ENCODE results near the gene TNFRSF14. TPM values are rescaled to one million over a fixed set of nuclear protein-coding genes. Genes with fewer than 3 reads are reported as not detected.
A peak's percentile ranks its signal among the peaks of the same experiment; 100 is the strongest.

Gene TNFRSF14
- total and polyA plus RNA-seq, 2 of the 13 experiments (the other 11 are each of a cell fraction or from before 2014, with no cell fraction given) = 11.9 to 49.9 TPM

DNA sequence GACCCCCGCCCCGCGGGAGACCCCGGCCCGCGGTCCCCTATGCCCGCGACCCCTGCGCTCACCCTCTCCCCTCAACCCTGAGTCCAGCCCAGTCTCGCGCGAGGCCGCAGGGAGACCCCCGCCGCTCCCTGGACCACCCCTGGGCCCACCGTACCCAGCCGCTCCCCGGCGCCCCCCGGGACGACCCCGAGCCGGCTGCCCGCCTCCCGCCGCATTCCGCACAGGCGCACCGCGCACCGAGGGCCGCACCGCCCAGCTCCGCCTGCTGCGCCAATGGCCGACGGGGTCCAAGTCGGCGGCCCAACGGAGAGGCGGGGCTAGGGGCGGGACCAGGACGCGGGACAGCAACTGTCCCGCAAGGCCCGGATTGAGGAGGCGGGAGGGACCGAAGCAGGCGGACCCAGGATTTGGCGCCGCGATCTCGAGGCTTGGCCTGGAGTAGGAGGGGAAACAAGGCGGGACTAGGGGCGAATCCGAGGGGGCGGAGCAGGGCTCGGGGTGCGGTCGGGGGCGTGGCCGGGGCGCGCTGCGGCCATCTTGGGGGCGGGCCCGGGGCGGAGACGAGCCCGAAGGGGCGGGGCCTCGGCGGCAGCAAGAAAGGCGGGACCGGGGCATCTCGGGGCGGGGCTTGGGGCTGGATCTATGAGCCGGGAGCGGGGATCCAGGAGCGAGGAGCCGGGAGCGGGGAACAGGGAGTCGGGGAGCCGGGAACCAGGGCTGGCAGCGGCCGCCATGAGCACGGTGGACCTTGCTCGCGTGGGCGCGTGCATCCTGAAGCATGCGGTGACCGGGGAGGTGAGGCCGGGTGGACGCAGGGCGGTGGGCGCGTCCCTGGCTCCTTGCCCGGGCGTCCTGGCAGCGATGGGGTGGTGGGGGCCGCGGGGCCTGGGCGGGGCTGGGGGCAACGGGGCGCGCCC is 30.2 kb downstream of the TNFRSF14 start, which contains the start of gene PRXL2B (continued):
- TF ChIP-seq, protein P1, sequence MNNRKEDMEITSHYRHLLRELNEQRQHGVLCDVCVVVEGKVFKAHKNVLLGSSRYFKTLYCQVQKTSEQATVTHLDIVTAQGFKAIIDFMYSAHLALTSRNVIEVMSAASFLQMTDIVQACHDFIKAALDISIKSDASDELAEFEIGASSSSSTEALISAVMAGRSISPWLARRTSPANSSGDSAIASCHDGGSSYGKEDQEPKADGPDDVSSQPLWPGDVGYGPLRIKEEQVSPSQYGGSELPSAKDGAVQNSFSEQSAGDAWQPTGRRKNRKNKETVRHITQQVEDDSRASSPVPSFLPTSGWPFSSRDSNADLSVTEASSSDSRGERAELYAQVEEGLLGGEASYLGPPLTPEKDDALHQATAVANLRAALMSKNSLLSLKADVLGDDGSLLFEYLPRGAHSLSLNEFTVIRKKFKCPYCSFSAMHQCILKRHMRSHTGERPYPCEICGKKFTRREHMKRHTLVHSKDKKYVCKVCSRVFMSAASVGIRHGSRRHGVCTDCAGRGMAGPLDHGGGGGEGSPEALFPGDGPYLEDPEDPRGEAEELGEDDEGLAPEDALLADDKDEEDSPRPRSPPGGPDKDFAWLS (CRISPR knock-in tag; IDR thresholded peaks at IDR 0.05; ENCODE audit: borderline replicate concordance) = no peak
- TF ChIP-seq JUND (CRISPR knock-in tag; IDR thresholded peaks at IDR 0.05) (no peak), DNMT3B (CRISPR knock-in tag; conservative IDR thresholded peaks at IDR 0.05) (no peak), MEIS2 (CRISPR knock-in tag; IDR thresholded peaks at IDR 0.05) (no peak; the same call in 1 of the 2 replicates), MED8 (CRISPR knock-in tag; IDR thresholded peaks at IDR 0.05; ENCODE audit: insufficient replicate concordance) (no peak), NR2F1 (CRISPR knock-in tag; IDR thresholded peaks at IDR 0.05) (no peak), ZNF761 (CRISPR knock-in tag; conservative IDR thresholded peaks at IDR 0.05) (no peak; the same call in 1 of the 2 replicates), ZKSCAN5 (CRISPR knock-in tag; IDR thresholded peaks at IDR 0.05) (no peak), GTF2F1 (IDR thresholded peaks at IDR 0.05; ENCODE audit: low read length) (no peak), FOXP1 (IDR thresholded peaks at IDR 0.05) (no peak), FOXP1 (CRISPR knock-in tag; IDR thresholded peaks at IDR 0.05) (no peak), LCORL (IDR thresholded peaks at IDR 0.05) (no peak), LCORL (CRISPR knock-in tag; IDR thresholded peaks at IDR 0.05) (peak; percentile 89), ATM (IDR thresholded peaks at IDR 0.05; ENCODE audit: borderline replicate concordance) (no peak), ETV5 (CRISPR knock-in tag; IDR thresholded peaks at IDR 0.05; ENCODE audit: borderline replicate concordance) (no peak; the same call in 1 of the 2 replicates)
- TF ChIP-seq, protein P2, sequence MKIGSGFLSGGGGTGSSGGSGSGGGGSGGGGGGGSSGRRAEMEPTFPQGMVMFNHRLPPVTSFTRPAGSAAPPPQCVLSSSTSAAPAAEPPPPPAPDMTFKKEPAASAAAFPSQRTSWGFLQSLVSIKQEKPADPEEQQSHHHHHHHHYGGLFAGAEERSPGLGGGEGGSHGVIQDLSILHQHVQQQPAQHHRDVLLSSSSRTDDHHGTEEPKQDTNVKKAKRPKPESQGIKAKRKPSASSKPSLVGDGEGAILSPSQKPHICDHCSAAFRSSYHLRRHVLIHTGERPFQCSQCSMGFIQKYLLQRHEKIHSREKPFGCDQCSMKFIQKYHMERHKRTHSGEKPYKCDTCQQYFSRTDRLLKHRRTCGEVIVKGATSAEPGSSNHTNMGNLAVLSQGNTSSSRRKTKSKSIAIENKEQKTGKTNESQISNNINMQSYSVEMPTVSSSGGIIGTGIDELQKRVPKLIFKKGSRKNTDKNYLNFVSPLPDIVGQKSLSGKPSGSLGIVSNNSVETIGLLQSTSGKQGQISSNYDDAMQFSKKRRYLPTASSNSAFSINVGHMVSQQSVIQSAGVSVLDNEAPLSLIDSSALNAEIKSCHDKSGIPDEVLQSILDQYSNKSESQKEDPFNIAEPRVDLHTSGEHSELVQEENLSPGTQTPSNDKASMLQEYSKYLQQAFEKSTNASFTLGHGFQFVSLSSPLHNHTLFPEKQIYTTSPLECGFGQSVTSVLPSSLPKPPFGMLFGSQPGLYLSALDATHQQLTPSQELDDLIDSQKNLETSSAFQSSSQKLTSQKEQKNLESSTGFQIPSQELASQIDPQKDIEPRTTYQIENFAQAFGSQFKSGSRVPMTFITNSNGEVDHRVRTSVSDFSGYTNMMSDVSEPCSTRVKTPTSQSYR (CRISPR knock-in tag; IDR thresholded peaks at IDR 0.05; ENCODE audit: borderline replicate concordance) = no peak
- TF ChIP-seq, protein P3, sequence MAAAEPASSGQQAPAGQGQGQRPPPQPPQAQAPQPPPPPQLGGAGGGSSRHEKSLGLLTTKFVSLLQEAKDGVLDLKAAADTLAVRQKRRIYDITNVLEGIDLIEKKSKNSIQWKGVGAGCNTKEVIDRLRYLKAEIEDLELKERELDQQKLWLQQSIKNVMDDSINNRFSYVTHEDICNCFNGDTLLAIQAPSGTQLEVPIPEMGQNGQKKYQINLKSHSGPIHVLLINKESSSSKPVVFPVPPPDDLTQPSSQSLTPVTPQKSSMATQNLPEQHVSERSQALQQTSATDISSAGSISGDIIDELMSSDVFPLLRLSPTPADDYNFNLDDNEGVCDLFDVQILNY (CRISPR knock-in tag; conservative IDR thresholded peaks at IDR 0.05) = no peak
- TF ChIP-seq, protein P4, sequence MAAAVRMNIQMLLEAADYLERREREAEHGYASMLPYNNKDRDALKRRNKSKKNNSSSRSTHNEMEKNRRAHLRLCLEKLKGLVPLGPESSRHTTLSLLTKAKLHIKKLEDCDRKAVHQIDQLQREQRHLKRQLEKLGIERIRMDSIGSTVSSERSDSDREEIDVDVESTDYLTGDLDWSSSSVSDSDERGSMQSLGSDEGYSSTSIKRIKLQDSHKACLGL (CRISPR knock-in tag; IDR thresholded peaks at IDR 0.05) = no peak
- TF ChIP-seq, protein P5, sequence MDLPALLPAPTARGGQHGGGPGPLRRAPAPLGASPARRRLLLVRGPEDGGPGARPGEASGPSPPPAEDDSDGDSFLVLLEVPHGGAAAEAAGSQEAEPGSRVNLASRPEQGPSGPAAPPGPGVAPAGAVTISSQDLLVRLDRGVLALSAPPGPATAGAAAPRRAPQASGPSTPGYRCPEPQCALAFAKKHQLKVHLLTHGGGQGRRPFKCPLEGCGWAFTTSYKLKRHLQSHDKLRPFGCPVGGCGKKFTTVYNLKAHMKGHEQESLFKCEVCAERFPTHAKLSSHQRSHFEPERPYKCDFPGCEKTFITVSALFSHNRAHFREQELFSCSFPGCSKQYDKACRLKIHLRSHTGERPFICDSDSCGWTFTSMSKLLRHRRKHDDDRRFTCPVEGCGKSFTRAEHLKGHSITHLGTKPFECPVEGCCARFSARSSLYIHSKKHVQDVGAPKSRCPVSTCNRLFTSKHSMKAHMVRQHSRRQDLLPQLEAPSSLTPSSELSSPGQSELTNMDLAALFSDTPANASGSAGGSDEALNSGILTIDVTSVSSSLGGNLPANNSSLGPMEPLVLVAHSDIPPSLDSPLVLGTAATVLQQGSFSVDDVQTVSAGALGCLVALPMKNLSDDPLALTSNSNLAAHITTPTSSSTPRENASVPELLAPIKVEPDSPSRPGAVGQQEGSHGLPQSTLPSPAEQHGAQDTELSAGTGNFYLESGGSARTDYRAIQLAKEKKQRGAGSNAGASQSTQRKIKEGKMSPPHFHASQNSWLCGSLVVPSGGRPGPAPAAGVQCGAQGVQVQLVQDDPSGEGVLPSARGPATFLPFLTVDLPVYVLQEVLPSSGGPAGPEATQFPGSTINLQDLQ (CRISPR knock-in tag; IDR thresholded peaks at IDR 0.05) = no peak
- TF ChIP-seq, protein P6, sequence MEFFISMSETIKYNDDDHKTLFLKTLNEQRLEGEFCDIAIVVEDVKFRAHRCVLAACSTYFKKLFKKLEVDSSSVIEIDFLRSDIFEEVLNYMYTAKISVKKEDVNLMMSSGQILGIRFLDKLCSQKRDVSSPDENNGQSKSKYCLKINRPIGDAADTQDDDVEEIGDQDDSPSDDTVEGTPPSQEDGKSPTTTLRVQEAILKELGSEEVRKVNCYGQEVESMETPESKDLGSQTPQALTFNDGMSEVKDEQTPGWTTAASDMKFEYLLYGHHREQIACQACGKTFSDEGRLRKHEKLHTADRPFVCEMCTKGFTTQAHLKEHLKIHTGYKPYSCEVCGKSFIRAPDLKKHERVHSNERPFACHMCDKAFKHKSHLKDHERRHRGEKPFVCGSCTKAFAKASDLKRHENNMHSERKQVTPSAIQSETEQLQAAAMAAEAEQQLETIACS (CRISPR knock-in tag; IDR thresholded peaks at IDR 0.05) = no peak

All from HepG2 (cell line).